HCT116 (cell line): ENCODE measurements around the gene SLC36A2. TPM values are rescaled to one million over a fixed set of nuclear protein-coding genes. Genes with fewer than 3 reads are reported as not detected.

ENCODE experiments used
- ATAC-seq: fragments of 200-7000 bp; cut with Tn5 transposase; 2 replicates; pipeline ENCODE4 v1.9.1; 2020; ENCODE audit warnings: mild to moderate bottlenecking, moderate library complexity
- BruUV-seq: library from RNA; stranded (reverse); fragments of 400-500 nt; replicated peaks from 2 replicates; lab custom pipeline; 2021; lab: Mats Ljungman, UMichigan
- CTCF ChIA-PET: fragments of 300-600 bp; sonication (Branson Sonifier 250); formaldehyde crosslinking; loops from one replicate; lab custom pipeline; 2021; ENCODE audit warnings: antibody characterized with exemption; lab: Charles Lee
- POLR2A ChIA-PET: fragments of 300-600, 350-600 bp; sonication (Branson Sonifier 250); formaldehyde crosslinking; loops from one replicate; lab custom pipeline; 2021; ENCODE audit warnings: antibody characterized with exemption; lab: Charles Lee
- RAD21 ChIA-PET, 2 experiments: fragments of 300-600 bp; sonication (Branson Sonifier 250); formaldehyde crosslinking; loops; one replicate each; lab custom pipeline; 2023; ENCODE audit warnings: low total read pairs in 2 of 2; ENCODE audit not compliant: uncharacterized antibody in 2 of 2, unreplicated experiment in 2 of 2, low non-redundant PET in 1 of 2; lab: Charles Lee
- DNase-seq: peaks from one replicate; pipeline ENCODE4 v3.0.0-alpha.2; 2010; ENCODE audit warnings: low read depth, low spot score
- H2AFZ ChIP-seq: fragments of 200-600 bp; shearing (Covaris generic), sonication (generic); 2 replicates; pipeline ENCODE4 v1.6.1; 2017; ENCODE audit warnings: low read depth, mixed run types, mixed read lengths, antibody characterized with exemption, low read length; ENCODE audit not compliant: poor library complexity, severe bottlenecking
- H3K27ac ChIP-seq: 2 replicates; pipeline ENCODE4 v1.5.1; 2012; ENCODE audit warnings: low read depth, low read length
- H3K27me3 ChIP-seq: fragments of 200-600 bp; sonication (generic); 2 replicates; pipeline ENCODE4 v1.6.1; 2016; ENCODE audit warnings: mixed run types, low read length, mixed read lengths; ENCODE audit not compliant: insufficient read depth
- H3K36me3 ChIP-seq, 2 experiments: fragments of 200-500 bp in 1 of 2; fragments of 200-600 bp in 1 of 2; sonication (Bioruptor generic) in 1 of 2; sonication (generic) in 1 of 2; 2 replicates each; pipeline versions ENCODE4 v1.5.1 to v1.6.1; 2014 to 2016; ENCODE audit warnings: low read length in 2 of 2, inconsistent platforms in 1 of 2, mixed read lengths in 1 of 2, mixed run types in 1 of 2; ENCODE audit not compliant: insufficient read depth in 2 of 2, control insufficient read depth in 1 of 2
- H3K4me1 ChIP-seq, 2 experiments: fragments of 200-600 bp in 1 of 2; sonication (generic) in 1 of 2; 2 replicates each; pipeline versions ENCODE4 v1.5.1 to v1.6.1; 2012 to 2017; ENCODE audit warnings: low read length in 2 of 2, inconsistent platforms in 1 of 2, mild to moderate bottlenecking in 1 of 2, mixed read lengths in 1 of 2, mixed run types in 1 of 2, moderate library complexity in 1 of 2; ENCODE audit not compliant: insufficient read depth in 2 of 2, control insufficient read depth in 1 of 2
- H3K4me2 ChIP-seq: fragments of 200-600 bp; sonication (generic); 2 replicates; pipeline ENCODE4 v1.6.1; 2017; ENCODE audit warnings: mixed run types, low read length, mixed read lengths
- H3K4me3 ChIP-seq, 2 experiments: fragments of 200-600 bp in 1 of 2; sonication (generic) in 1 of 2; replicated peaks in 1 of 2; 2 replicates each; pipeline ENCODE4 v1.5.1; 2011 to 2016; ENCODE audit warnings: low read length in 2 of 2, control low read depth in 1 of 2, low read depth in 1 of 2, mild to moderate bottlenecking in 1 of 2, mixed read lengths in 1 of 2, mixed run types in 1 of 2
- H3K79me2 ChIP-seq: fragments of 200-600 bp; sonication (generic); 2 replicates; pipeline ENCODE4 v1.6.1; 2017; ENCODE audit warnings: mild to moderate bottlenecking, mixed run types, low read length, moderate library complexity, mixed read lengths; ENCODE audit not compliant: insufficient read depth
- H3K9ac ChIP-seq: fragments of 200-600 bp; sonication (generic); 2 replicates; pipeline ENCODE4 v1.6.1; 2016; ENCODE audit warnings: low read length, mixed read lengths
- H3K9me2 ChIP-seq: fragments of 200-600 bp; sonication (generic), shearing (Covaris generic); 2 replicates; pipeline ENCODE4 v1.6.1; 2017; ENCODE audit warnings: mixed run types, mild to moderate bottlenecking, moderate library complexity; ENCODE audit not compliant: insufficient read depth
- H3K9me3 ChIP-seq, 2 experiments: fragments of 200-500 bp in 1 of 2; fragments of 200-600 bp in 1 of 2; sonication (Bioruptor generic) in 1 of 2; sonication (generic) in 1 of 2; 2 replicates each; pipeline ENCODE4 v1.6.1; 2014 to 2017; ENCODE audit warnings: low read length in 2 of 2, mixed read lengths in 2 of 2, inconsistent platforms in 1 of 2, low read depth in 1 of 2, mild to moderate bottlenecking in 1 of 2, mixed run types in 1 of 2, moderate library complexity in 1 of 2; ENCODE audit not compliant: control insufficient read depth in 1 of 2, insufficient read depth in 1 of 2
- H4K20me1 ChIP-seq: fragments of 200-600 bp; sonication (generic), shearing (Covaris generic); 2 replicates; pipeline ENCODE4 v1.6.1; 2017; ENCODE audit warnings: mixed run types, mild to moderate bottlenecking, moderate library complexity; ENCODE audit not compliant: insufficient read depth
- ATF3 ChIP-seq: IDR thresholded peaks from 2 replicates; pipeline ENCODE4 v1.6.1; 2012
- ELF1 ChIP-seq: IDR thresholded peaks from 2 replicates; pipeline ENCODE4 v1.6.1; 2012; ENCODE audit warnings: low read depth, borderline replicate concordance
- FOSL1 ChIP-seq: IDR thresholded peaks from 2 replicates; pipeline ENCODE4 v1.6.1; 2012; ENCODE audit warnings: low read depth
- POLR2A ChIP-seq: IDR thresholded peaks from 2 replicates; pipeline ENCODE4 v1.7.0; 2011; ENCODE audit warnings: borderline replicate concordance; ENCODE audit not compliant: insufficient read depth, insufficient read length; ENCODE audit errors: extremely low read depth
- RAD21 ChIP-seq: IDR thresholded peaks from 2 replicates; pipeline ENCODE4 v1.6.1; 2012; ENCODE audit warnings: low read depth, mild to moderate bottlenecking
- SP1 ChIP-seq: IDR thresholded peaks from 2 replicates; pipeline ENCODE4 v1.6.1; 2012; ENCODE audit warnings: low read depth
- TCF7L2 ChIP-seq: IDR thresholded peaks from 2 replicates; pipeline ENCODE4 v1.7.0; 2011; ENCODE audit warnings: borderline replicate concordance, inconsistent platforms; ENCODE audit not compliant: insufficient read depth, insufficient read length; ENCODE audit errors: extremely low read depth
- YY1 ChIP-seq: IDR thresholded peaks from 2 replicates; pipeline ENCODE4 v1.6.1; 2011; ENCODE audit warnings: low read length, low read depth, moderate library complexity, mild to moderate bottlenecking; ENCODE audit not compliant: insufficient replicate concordance; ENCODE audit errors: extremely low read depth
- ZBTB33 ChIP-seq: IDR thresholded peaks from 2 replicates; pipeline ENCODE4 v1.6.1; 2011; ENCODE audit warnings: mild to moderate bottlenecking, low read length, moderate library complexity; ENCODE audit not compliant: insufficient replicate concordance; ENCODE audit errors: extremely low read depth
- ZFX ChIP-seq: fragments of 450-650 bp; IDR thresholded peaks from 2 replicates; pipeline ENCODE4 v1.6.1; 2017
- ZNF274 ChIP-seq: fragments of 200-500 bp; sonication (Bioruptor generic); IDR thresholded peaks from 2 replicates; pipeline ENCODE4 v1.6.1; 2014; ENCODE audit warnings: mild to moderate bottlenecking, low read depth, low read length, inconsistent platforms
- intact Hi-C: fragments of 100-400 bp; cut with micrococcal nuclease; formaldehyde crosslinking; loops from 2 replicates; pipeline ENCODE4 v1.10.0; 2022
- total RNA-seq: library from RNA; stranded (reverse); gene quantifications from one replicate; pipeline ENCODE4 v1.2.1, GENCODE V29; 2021; ENCODE audit not compliant: unreplicated experiment

The SLC36A2 gene
- total RNA-seq, 1 experiment from 2014 or later: not detected

- ChIA-PET POLR2A (no interaction called here), RAD21 (no interaction called here)
- intact Hi-C loops: no loop called here
Observed at GRCh38 chr5:151270599-151270998, 76.8 kb downstream of the SLC36A2 start.

More at GRCh38 chr5:151270599-151270998, 76.8 kb downstream of the SLC36A2 start:
- no peak for ATAC-seq
- TF ChIP-seq YY1 (no peak), TCF7L2 (no peak), RAD21 (no peak), ELF1 (no peak), ATF3 (no peak), ZNF274 (no peak), ZBTB33 (no peak), POLR2A (no peak), ZFX (no peak), SP1 (no peak), FOSL1 (no peak)
- Histone ChIP-seq H4K20me1 (no peaks in the 10 kb centered on the region), H2AFZ (no peak overlapping the region), H3K27me3 (no peaks in the 10 kb centered on the region), H3K9me2 (no peaks in the 10 kb centered on the region), H3K36me3 (0 out of 4 replicates have a peak, but pooled peaks cover 0 to 3% of the 10 kb centered on the region in 2 experiments), H3K9me3 (no peaks in the 10 kb centered on the region), H3K27ac (no peak overlapping the region), H3K4me2 (no peak overlapping the region), H3K4me3 (no peak overlapping the region), H3K4me1 (peaks cover 3 to 5% of the 10 kb centered on the region in 2 experiments; a peak in 2 of 4 replicates), H3K9ac (no peak overlapping the region), H3K79me2 (no peaks in the 10 kb centered on the region)
- BruUV-seq: no TSS peak
- DNase-seq: no peak
- CTCF ChIA-PET: no interaction called here
